SHP77 treated with DMSO at 0.1 percent for 48 hours (cell line): Measurements from ENCODE around the gene ANKRD9.
A peak's percentile ranks its signal among the peaks of the same experiment; 100 is the strongest.

ENCODE experiments used
- DNase-seq: peaks from one replicate; lab custom pipeline; 2025; lab: John Stamatoyannopoulos, UW

Gene ANKRD9

DNA sequence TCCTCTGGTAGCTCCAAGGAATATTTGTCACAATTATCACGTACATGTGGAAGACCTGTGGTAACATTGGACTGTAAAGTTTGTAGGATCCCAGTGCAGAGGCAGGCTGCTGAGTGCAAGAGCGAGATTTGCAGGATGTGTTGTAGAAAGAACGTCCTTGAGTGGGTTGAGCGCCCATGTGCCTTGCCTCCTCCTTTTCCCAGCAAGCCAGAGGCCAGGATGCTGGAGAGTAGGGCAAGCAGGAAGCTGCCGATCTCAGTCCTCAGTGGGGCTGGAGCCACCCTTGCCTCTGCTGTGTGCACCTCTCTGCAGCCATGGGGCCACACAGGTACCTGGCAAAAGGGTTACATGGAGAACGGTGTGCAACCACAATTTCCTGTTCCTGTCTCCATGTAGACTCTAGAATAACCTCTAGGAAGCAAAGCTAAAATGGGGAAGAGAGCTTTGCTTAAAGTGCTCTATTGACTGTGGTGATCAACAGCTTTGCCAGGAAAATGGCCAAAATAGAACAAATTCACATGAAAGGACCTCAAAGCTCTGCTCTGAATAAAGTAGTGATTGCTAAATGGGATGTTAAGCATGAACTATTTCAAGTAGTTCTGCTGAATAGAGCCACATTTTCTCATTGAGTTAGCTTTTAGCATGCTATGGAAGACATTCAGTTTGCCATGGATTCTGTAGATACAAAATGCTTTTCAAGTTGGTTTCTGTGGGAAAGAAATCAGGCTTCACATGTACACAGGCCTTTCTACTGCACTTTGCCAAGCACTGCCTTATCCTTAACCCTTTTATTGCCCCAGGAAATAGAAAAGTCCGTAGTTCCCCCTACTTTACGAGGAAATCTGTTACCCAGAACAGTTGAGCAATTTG, 37.4 kb downstream of the ANKRD9 start:
- DNase-seq = no peak

DNA sequence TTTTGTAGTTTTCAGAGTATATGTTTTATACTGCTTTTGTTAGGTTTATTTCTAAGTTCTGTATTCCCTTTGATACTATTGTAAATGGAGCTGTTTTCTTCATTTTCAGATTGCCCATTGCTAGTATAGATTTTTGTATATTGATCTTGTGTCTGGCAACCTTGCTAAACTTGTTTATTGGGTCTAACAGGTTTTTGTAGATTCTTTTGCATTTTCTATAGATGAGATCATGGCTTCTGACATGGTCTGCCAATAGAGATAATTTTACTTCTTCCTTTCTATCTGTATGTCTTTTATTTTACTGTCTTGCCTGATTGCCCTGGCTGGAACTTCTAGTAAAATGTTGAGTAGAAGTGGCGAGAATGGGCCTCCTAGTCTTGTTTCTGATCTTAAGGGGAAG, 40.3 kb downstream of the ANKRD9 start:
- no peak for DNase-seq

DNA sequence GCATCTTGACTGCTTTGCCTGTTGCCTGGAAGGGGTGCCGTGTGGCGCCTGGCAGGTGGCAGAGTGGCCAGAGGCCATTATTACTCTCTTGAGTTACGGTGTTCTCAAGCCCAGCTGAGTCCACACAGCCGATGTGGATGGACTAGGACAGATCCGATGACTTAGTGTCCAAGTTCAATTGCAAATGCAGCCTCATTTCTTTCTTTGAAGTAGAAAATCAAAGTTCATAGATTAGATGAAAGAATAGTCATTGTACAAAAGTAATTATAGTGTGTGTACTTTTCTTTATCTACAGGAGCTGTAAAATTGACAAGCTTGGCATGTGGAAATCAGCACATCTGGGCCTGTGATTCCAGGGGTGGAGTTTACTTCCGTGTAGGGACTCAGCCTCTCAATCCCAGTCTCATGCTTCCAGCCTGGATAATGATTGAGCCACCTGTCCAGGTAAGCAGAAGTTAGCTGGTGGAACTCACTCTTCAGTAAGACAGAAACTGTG, 44.7 kb downstream of the ANKRD9 start:
- DNase-seq = peak; percentile 37

DNA sequence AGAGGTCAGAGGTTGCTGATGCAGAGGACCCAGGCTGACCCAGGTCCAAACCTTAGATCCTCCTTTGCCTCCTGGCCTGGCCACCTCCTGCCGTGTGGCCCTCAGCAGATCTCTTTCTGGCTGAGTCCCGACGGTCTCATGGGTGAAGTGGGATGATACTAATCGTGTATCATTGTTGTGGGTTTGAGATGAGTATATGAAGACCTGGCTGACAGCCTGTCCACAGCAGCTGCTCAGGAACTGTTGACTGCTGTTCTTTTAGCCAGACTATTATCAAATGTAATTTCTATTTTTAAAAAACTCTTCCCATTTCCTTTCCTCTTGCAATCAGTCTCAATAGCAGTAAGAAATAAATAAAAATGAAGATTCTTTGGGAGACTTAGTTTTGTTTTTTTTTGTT, 45.6 kb downstream of the ANKRD9 start:
- DNase-seq = no peak

DNA sequence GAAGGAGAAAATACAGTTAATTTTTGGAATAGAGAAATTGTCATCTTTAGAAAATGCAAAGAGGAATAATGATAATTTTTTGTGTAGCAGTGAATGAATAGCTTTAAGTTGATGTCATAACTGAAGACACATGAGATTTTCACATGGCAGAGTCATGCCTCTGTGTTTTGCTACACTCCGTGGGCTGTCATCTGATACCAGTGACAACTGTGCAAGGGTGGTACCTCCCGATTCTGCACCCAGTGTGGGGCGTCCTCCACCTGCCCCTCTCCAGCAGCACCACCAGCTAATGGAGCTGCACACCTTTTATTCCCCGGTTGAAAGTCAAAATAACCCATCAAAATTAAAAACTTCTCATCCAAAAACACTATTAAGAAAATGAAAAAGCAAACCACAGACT, 47.2 kb downstream of the ANKRD9 start:
- no peak for DNase-seq

DNA sequence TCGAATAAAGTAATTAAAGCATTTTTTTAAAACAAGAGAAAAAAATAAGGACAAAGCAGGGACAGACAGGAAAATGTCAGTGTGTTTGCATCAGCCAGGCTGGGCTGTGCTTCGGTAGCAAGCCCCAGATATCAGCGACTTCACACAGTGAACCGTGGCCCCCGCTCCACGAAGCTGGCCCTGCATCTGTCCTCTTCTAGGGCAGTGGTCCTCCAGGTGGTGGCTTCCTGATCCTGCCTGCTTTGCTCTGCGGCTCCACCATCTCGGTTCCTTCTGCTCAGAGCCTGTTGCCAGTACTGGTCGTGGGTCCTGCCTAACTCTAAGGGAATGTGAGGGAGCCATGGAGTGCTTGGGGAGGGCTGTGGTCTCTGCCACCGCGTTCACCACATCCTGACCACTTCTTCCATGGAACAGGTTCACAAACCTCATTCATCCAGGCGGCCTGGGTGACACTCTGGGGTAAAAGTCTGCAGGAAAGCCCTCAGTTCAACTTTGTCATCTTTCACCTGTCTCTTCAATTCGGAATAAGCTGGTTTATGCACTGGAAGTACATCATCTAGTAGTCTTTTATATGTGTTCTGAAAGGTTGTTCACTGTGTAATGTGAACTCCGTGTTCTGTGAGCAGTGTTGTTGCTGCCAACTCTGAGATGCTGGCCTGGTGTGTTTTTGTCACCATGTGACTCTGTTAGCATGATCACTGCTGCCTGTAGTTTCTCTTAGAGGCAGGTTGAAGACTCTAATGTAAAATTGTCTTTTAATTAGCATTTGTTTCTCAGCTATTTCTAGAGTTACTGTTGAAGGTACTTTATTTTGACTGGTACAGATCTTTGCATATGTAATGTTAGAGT, 47.9 kb downstream of the ANKRD9 start:
- no peak for DNase-seq

DNA sequence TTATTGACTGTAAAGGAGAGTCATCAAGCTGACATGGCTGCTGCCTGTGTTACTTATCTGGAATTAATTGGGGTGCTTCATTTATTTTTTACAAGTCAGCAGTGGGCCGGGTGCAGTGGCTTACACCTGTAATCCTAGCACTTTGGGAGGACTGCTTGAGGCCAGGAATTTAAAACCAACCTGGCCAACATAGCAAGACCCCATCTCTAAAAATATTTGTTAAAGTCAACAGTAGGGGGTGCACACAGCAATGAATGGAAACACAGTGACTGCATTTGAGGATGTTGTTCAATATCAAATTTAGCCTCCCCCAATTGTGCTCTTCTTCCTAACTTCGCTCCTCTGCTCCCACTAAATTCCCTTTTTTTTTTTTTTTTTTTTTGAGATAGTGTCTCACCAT, 52.1 kb downstream of the ANKRD9 start:
- DNase-seq = no peak

DNA sequence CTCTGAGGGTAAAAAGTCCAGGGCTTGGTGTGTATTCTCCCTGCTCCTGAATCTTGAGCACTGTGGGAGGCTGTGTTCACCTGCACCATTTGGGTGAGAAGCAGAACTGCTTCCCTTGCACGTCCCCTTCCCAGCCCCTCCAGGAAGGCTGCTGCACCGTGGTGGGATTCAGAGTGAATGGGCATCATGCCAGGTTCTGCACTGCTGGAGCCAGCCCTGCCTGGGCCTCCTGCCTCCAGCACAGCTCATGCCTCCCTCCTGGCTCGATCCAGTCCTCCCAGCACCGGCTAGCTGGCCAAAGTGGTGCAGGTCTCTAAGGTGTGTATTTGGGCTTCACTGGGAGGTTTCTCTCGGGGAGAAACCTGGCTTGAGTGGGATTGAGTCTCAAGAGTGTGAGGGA, 54.9 kb downstream of the ANKRD9 start:
- no peak for DNase-seq

DNA sequence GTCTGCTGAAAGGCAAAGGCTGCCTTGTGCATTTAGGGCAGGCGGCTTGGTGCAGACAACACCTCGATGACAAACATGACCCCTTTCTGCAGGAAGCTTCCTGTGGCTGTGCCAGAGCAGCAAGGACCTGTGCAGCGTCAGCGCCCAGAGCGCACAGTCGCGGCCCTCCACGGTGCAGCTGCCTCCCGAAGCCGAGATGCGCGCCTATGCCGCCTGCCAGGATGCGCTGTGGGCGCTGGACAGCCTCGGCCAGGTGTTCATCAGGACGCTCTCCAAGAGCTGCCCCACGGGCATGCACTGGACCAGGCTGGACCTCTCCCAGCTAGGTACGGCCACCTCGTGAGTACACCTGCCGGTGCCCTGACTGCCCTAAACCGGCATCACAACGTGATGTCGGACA, 57.3 kb downstream of the ANKRD9 start:
- no peak for DNase-seq
